ENCODE data around the gene DTX1. TPM values are rescaled to one million over a fixed set of nuclear protein-coding genes. Genes with fewer than 3 reads are reported as not detected.

DTX1 gene
- total RNA-seq, 1 experiment from 2014 or later: 0.44 TPM

GRCh38 chr12:113051759-113052158, 4.8 kb upstream of the DTX1 start:
- TF ChIP-seq SIN3A (IDR thresholded peaks at IDR 0.05; ENCODE audit: borderline replicate concordance, insufficient read depth, low read depth, low read length): no peak
- TF ChIP-seq TCF7L2 (IDR thresholded peaks at IDR 0.05; ENCODE audit: low read depth, low read length): no peak
- TF ChIP-seq, protein P1, sequence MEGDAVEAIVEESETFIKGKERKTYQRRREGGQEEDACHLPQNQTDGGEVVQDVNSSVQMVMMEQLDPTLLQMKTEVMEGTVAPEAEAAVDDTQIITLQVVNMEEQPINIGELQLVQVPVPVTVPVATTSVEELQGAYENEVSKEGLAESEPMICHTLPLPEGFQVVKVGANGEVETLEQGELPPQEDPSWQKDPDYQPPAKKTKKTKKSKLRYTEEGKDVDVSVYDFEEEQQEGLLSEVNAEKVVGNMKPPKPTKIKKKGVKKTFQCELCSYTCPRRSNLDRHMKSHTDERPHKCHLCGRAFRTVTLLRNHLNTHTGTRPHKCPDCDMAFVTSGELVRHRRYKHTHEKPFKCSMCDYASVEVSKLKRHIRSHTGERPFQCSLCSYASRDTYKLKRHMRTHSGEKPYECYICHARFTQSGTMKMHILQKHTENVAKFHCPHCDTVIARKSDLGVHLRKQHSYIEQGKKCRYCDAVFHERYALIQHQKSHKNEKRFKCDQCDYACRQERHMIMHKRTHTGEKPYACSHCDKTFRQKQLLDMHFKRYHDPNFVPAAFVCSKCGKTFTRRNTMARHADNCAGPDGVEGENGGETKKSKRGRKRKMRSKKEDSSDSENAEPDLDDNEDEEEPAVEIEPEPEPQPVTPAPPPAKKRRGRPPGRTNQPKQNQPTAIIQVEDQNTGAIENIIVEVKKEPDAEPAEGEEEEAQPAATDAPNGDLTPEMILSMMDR (IDR thresholded peaks at IDR 0.05): no peak
- TF ChIP-seq POLR2AphosphoS5 (IDR thresholded peaks at IDR 0.05; ENCODE audit: low read depth, low read length): no peak
- TF ChIP-seq, protein P2, sequence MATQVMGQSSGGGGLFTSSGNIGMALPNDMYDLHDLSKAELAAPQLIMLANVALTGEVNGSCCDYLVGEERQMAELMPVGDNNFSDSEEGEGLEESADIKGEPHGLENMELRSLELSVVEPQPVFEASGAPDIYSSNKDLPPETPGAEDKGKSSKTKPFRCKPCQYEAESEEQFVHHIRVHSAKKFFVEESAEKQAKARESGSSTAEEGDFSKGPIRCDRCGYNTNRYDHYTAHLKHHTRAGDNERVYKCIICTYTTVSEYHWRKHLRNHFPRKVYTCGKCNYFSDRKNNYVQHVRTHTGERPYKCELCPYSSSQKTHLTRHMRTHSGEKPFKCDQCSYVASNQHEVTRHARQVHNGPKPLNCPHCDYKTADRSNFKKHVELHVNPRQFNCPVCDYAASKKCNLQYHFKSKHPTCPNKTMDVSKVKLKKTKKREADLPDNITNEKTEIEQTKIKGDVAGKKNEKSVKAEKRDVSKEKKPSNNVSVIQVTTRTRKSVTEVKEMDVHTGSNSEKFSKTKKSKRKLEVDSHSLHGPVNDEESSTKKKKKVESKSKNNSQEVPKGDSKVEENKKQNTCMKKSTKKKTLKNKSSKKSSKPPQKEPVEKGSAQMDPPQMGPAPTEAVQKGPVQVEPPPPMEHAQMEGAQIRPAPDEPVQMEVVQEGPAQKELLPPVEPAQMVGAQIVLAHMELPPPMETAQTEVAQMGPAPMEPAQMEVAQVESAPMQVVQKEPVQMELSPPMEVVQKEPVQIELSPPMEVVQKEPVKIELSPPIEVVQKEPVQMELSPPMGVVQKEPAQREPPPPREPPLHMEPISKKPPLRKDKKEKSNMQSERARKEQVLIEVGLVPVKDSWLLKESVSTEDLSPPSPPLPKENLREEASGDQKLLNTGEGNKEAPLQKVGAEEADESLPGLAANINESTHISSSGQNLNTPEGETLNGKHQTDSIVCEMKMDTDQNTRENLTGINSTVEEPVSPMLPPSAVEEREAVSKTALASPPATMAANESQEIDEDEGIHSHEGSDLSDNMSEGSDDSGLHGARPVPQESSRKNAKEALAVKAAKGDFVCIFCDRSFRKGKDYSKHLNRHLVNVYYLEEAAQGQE (IDR thresholded peaks at IDR 0.05; ENCODE audit: insufficient read depth in 1 of 2, low read depth in 2 of 2, low read length in 1 of 2): no peak
- Histone ChIP-seq H3K9me3 (ENCODE audit: control insufficient read depth, insufficient read depth, low read depth, low read length) (no peaks in the 10 kb centered on the region), H3K4me1 (ENCODE audit: control insufficient read depth, insufficient read depth, low read length) (no peaks in the 10 kb centered on the region), H3K27ac (ENCODE audit: low read length) (no peak overlapping the region), H3K36me3 (ENCODE audit: control insufficient read depth, insufficient read depth, low read length) (no peaks in the 10 kb centered on the region), H3K4me3 (ENCODE audit: low read depth in 2 of 2, low read length in 2 of 2) (no peak overlapping the region), H3K27me3 (ENCODE audit: control insufficient read depth, insufficient read depth, low read length) (peaks cover 22% of the 10 kb centered on the region)
- no peak for DNase-seq (ENCODE audit: low read depth, low spot score)
- BruUV-seq (replicated peaks): no TSS peak
- intact Hi-C loops (cut with micrococcal nuclease; ENCODE audit: unreplicated experiment): no loop called here
- POLR2A ChIA-PET: no interaction called here
- CTCF ChIA-PET: no interaction called here
- in situ Hi-C loops (cut with HindIII; ENCODE audit: low pct_unique_long_range_greater_than_20kb, low sequenced_read_pairs): loop anchor here (25.0 kb wide), 1 partner anchor 111 kb away; no protein-coding TSS in a partner anchor
- no peak for ATAC-seq

DNA sequence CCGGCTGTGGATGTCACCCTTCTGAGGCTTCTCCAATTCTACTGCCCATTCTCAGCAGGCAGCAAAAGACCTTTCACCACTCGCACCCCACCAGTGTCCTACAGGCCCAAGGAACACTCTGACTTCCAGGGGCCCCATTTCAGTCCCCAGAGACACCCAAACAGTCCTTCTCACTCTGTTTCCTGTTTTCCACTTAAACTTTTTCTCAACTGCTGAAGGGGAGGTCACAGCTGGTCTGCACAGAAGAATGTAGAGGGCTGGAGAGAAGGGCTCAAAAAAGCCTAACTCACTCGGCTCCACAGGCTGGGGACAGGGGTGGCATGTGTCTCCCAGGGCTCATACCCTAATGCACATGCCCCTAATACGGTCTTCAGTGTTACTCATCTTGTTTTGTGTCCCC, 4.2 kb upstream of the DTX1 start:
- Histone ChIP-seq H3K27ac (ENCODE audit: low read length) (no peak overlapping the region), H3K4me3 (ENCODE audit: low read depth in 2 of 2, low read length in 2 of 2) (no peak overlapping the region), H3K27me3 (ENCODE audit: control insufficient read depth, insufficient read depth, low read length) (peaks cover 22% of the 10 kb centered on the region), H3K36me3 (ENCODE audit: control insufficient read depth, insufficient read depth, low read length) (no peaks in the 10 kb centered on the region), H3K4me1 (ENCODE audit: control insufficient read depth, insufficient read depth, low read length) (no peaks in the 10 kb centered on the region), H3K9me3 (ENCODE audit: control insufficient read depth, insufficient read depth, low read depth, low read length) (no peaks in the 10 kb centered on the region)
- TF ChIP-seq, protein P2 (IDR thresholded peaks at IDR 0.05; ENCODE audit: insufficient read depth in 1 of 2, low read depth in 2 of 2, low read length in 1 of 2): no peak
- no peak for TF ChIP-seq SIN3A (IDR thresholded peaks at IDR 0.05; ENCODE audit: borderline replicate concordance, insufficient read depth, low read depth, low read length)
- ChIA-PET POLR2A (no interaction called here), CTCF (no interaction called here)
- ATAC-seq: no peak
- no TSS peak for BruUV-seq (replicated peaks)
- DNase-seq (ENCODE audit: low read depth, low spot score): no peak
- in situ Hi-C loops (cut with HindIII; ENCODE audit: low pct_unique_long_range_greater_than_20kb, low sequenced_read_pairs) (loop anchor here (25.0 kb wide), 1 partner anchor 110 kb away; no protein-coding TSS in a partner anchor), intact Hi-C loops (cut with micrococcal nuclease; ENCODE audit: unreplicated experiment) (no loop called here)
